SU-DHL-6 (cell line): Measurements from ENCODE around the gene TSPAN4.

Source experiments
- H2AFZ ChIP-seq: fragments of 200-600 bp; sonication (generic); 2 replicates; pipeline ENCODE4 v1.6.1; 2014; ENCODE audit warnings: low read depth, mild to moderate bottlenecking, moderate library complexity, mixed read lengths, antibody characterized with exemption, low read length; ENCODE audit not compliant: severe bottlenecking
- H3F3A ChIP-seq: fragments of 200-600 bp; shearing (Covaris generic); 2 replicates; pipeline ENCODE4 v1.6.0; 2016; ENCODE audit warnings: antibody characterized with exemption, mild to moderate bottlenecking; ENCODE audit not compliant: insufficient read depth
- H3K27ac ChIP-seq: fragments of 200-600 bp; sonication (generic); 2 replicates; pipeline ENCODE4 v1.5.1; 2016; ENCODE audit warnings: low read depth, mild to moderate bottlenecking, low read length, moderate library complexity, mixed read lengths
- H3K27me3 ChIP-seq: fragments of 200-600 bp; sonication (generic), shearing (Covaris generic); 2 replicates; pipeline ENCODE4 v1.6.0; 2014; ENCODE audit warnings: mild to moderate bottlenecking, low read length
- H3K36me3 ChIP-seq: fragments of 200-600 bp; sonication (generic); 2 replicates; pipeline ENCODE4 v1.6.1; 2014; ENCODE audit warnings: mild to moderate bottlenecking, low read length, mixed read lengths
- H3K4me2 ChIP-seq: fragments of 300-600, 200-600 bp; shearing (Covaris generic), sonication (generic); 2 replicates; pipeline ENCODE4 v1.6.0; 2014; ENCODE audit warnings: low read length, low read depth, mild to moderate bottlenecking; ENCODE audit not compliant: poor library complexity, severe bottlenecking
- H3K4me3 ChIP-seq: fragments of 200-600 bp; sonication (generic); 2 replicates; pipeline ENCODE4 v1.5.1; 2014; ENCODE audit warnings: antibody characterized with exemption, low read length, mild to moderate bottlenecking, mixed read lengths; ENCODE audit not compliant: insufficient read depth, poor library complexity, severe bottlenecking
- H3K79me2 ChIP-seq: fragments of 200-600 bp; sonication (generic); 2 replicates; pipeline ENCODE4 v1.6.1; 2014; ENCODE audit warnings: mild to moderate bottlenecking, low read length, moderate library complexity; ENCODE audit not compliant: insufficient read depth
- H3K9ac ChIP-seq: fragments of 200-600 bp; sonication (generic); 2 replicates; pipeline ENCODE4 v1.7.0; 2014; ENCODE audit warnings: mild to moderate bottlenecking, low read length
- H3K9me2 ChIP-seq: fragments of 200-600 bp; sonication (generic); replicated peaks from 2 replicates; pipeline ENCODE4 v1.6.1; 2014; ENCODE audit warnings: low read length; ENCODE audit not compliant: insufficient read depth
- H3K9me3 ChIP-seq: fragments of 200-600 bp; sonication (generic); 2 replicates; pipeline ENCODE4 v1.6.1; 2014; ENCODE audit warnings: low read length, mixed read lengths; ENCODE audit not compliant: insufficient read depth
- H4K20me1 ChIP-seq: fragments of 200-600 bp; sonication (generic); 2 replicates; pipeline ENCODE4 v1.6.1; 2014; ENCODE audit warnings: low read depth, mild to moderate bottlenecking, antibody characterized with exemption, low read length, moderate library complexity, mixed read lengths
- EZH2phosphoT487 ChIP-seq: fragments of 200-600 bp; sonication (generic), shearing (Covaris generic); conservative IDR thresholded peaks from 2 replicates; pipeline ENCODE4 v1.6.1; 2018; ENCODE audit warnings: mild to moderate bottlenecking, antibody characterized with exemption, low read length, moderate library complexity, mixed read lengths
- TF ChIP-seq, protein P1 (sequence below): fragments of 200-600 bp; sonication (generic); IDR thresholded peaks from one replicate; pipeline ENCODE4 v1.5.1; 2017; ENCODE audit warnings: antibody characterized with exemption, mild to moderate bottlenecking, low read length, moderate library complexity; ENCODE audit not compliant: insufficient read depth, poor library complexity, severe bottlenecking

Gene TSPAN4

DNA sequence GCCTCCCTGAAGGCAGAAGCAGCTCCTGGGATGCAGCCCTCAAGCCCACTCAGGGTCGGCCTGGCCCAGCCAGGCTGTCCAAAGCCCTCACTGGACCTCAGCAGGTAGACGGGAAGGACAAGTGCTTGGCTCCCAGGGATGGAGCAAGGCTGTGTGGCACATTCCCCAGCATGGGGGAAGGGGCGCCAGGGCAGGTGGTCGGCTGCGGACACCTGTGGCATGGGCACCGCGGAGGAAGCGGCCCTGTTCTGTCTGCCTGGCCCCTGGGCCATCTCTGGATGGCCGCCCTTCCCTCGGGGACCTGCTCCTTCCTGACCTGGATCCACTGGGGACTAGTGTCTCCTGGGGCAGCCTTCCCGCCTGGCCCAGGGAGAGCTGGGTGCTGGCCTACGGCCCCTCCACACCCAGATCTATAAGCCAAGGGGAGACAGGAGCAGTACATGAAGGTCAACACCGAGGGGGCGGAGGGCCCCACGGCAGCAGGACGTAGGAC lies 42.0 kb downstream of the TSPAN4 start:
- Histone ChIP-seq H3K27ac (no peak overlapping the region), H3K79me2 (no peaks in the 10 kb centered on the region), H3K4me3 (no peak overlapping the region), H4K20me1 (no peaks in the 10 kb centered on the region), H3F3A (no peaks in the 10 kb centered on the region), H3K9me2 (no peaks in the 10 kb centered on the region), H3K4me2 (no peak overlapping the region), H3K27me3 (no peaks in the 10 kb centered on the region), H2AFZ (no peak overlapping the region), H3K9ac (no peak overlapping the region), H3K36me3 (no peaks in the 10 kb centered on the region), H3K9me3 (no peaks in the 10 kb centered on the region)
- no peak for TF ChIP-seq EZH2phosphoT487
- TF ChIP-seq, protein P1, sequence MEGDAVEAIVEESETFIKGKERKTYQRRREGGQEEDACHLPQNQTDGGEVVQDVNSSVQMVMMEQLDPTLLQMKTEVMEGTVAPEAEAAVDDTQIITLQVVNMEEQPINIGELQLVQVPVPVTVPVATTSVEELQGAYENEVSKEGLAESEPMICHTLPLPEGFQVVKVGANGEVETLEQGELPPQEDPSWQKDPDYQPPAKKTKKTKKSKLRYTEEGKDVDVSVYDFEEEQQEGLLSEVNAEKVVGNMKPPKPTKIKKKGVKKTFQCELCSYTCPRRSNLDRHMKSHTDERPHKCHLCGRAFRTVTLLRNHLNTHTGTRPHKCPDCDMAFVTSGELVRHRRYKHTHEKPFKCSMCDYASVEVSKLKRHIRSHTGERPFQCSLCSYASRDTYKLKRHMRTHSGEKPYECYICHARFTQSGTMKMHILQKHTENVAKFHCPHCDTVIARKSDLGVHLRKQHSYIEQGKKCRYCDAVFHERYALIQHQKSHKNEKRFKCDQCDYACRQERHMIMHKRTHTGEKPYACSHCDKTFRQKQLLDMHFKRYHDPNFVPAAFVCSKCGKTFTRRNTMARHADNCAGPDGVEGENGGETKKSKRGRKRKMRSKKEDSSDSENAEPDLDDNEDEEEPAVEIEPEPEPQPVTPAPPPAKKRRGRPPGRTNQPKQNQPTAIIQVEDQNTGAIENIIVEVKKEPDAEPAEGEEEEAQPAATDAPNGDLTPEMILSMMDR = no peak

GRCh38 chr11:886568-886967 lies 43.9 kb downstream of the TSPAN4 start:
- no peaks in the 10 kb centered on the region for H3K79me2 ChIP-seq
- no peaks in the 10 kb centered on the region for H3K9me3 ChIP-seq
- no peak overlapping the region for H3K4me2 ChIP-seq
- TF ChIP-seq EZH2phosphoT487 = no peak
- TF ChIP-seq, protein P1 = no peak
- H3K9me2 ChIP-seq = no peaks in the 10 kb centered on the region
- no peak overlapping the region for H2AFZ ChIP-seq
- no peaks in the 10 kb centered on the region for H3K27me3 ChIP-seq
- H3K4me3 ChIP-seq = no peak overlapping the region
- no peak overlapping the region for H3K27ac ChIP-seq
- H3K9ac ChIP-seq = no peak overlapping the region
- H3F3A ChIP-seq = no peaks in the 10 kb centered on the region
- H3K36me3 ChIP-seq = no peaks in the 10 kb centered on the region
- H4K20me1 ChIP-seq = no peaks in the 10 kb centered on the region

- no peak overlapping the region for H3K9ac ChIP-seq
- H3K79me2 ChIP-seq = no peaks in the 10 kb centered on the region
- no peak for TF ChIP-seq EZH2phosphoT487
- TF ChIP-seq, protein P1 = no peak
- no peaks in the 10 kb centered on the region for H3F3A ChIP-seq
- H4K20me1 ChIP-seq = no peaks in the 10 kb centered on the region
- no peaks in the 10 kb centered on the region for H3K9me3 ChIP-seq
- no peaks in the 10 kb centered on the region for H3K27me3 ChIP-seq
- no peaks in the 10 kb centered on the region for H3K9me2 ChIP-seq
- H3K36me3 ChIP-seq = no peaks in the 10 kb centered on the region
- no peak overlapping the region for H3K4me3 ChIP-seq
- H3K4me2 ChIP-seq = no peak overlapping the region
- no peak overlapping the region for H3K27ac ChIP-seq
- H2AFZ ChIP-seq = no peak overlapping the region
Measured at GRCh38 chr11:887589-887988, 44.9 kb downstream of the TSPAN4 start.
